GM12865 (cell line): Measurements from ENCODE around the gene CNTNAP2.

ENCODE experiments used
- DNase-seq: peaks from one replicate; pipeline ENCODE4 v3.0.0; 2010; ENCODE audit warnings: low read depth
- H3K4me3 ChIP-seq: 2 replicates; pipeline ENCODE4 v1.5.1; 2011; ENCODE audit warnings: mild to moderate bottlenecking, low read depth, low read length, control low read depth
- CTCF ChIP-seq: IDR thresholded peaks from 2 replicates; pipeline ENCODE4 v1.5.1; 2011; ENCODE audit warnings: low read length, control low read depth, low read depth, inconsistent platforms; ENCODE audit not compliant: insufficient read depth; ENCODE audit errors: missing control alignments

CNTNAP2 gene

GRCh38 chr7:148149730-148150129 is 2033.1 kb downstream of the CNTNAP2 start:
- TF ChIP-seq CTCF, result no peak
- no peak overlapping the region for H3K4me3 ChIP-seq
- DNase-seq, result peak; percentile 19

GRCh38 chr7:148151778-148152177 is 2035.2 kb downstream of the CNTNAP2 start:
- no peak overlapping the region for H3K4me3 ChIP-seq
- peak; percentile 3 for DNase-seq
- TF ChIP-seq CTCF, result peak; percentile 2

- DNase-seq, result no peak
- TF ChIP-seq CTCF, result no peak
- H3K4me3 ChIP-seq, result no peak overlapping the region
Measured at GRCh38 chr7:148153616-148154284, 2037.1 kb downstream of the CNTNAP2 start.

- no peak overlapping the region for H3K4me3 ChIP-seq
- no peak for TF ChIP-seq CTCF
Measured at GRCh38 chr7:148155000-148155399, 2038.4 kb downstream of the CNTNAP2 start.

GRCh38 chr7:148155826-148156225 is 2039.2 kb downstream of the CNTNAP2 start:
- no peak for DNase-seq
- H3K4me3 ChIP-seq, result no peak overlapping the region
- TF ChIP-seq CTCF, result no peak

More at GRCh38 chr7:148155000-148155399, 2038.4 kb downstream of the CNTNAP2 start:
- no peak for DNase-seq

GRCh38 chr7:148156233-148156632 is 2039.6 kb downstream of the CNTNAP2 start:
- TF ChIP-seq CTCF, result no peak
- DNase-seq, result no peak
- no peak overlapping the region for H3K4me3 ChIP-seq

- H3K4me3 ChIP-seq, result no peak overlapping the region
- no peak for TF ChIP-seq CTCF
- DNase-seq, result no peak
Measured at GRCh38 chr7:148159331-148159730, 2042.7 kb downstream of the CNTNAP2 start.
